HepG2 (cell line): ENCODE measurements around the gene HSD11B1L. TPM values are rescaled to one million over a fixed set of nuclear protein-coding genes. Genes with fewer than 3 reads are reported as not detected.

Experiments
- ATAC-seq: fragments of 200-7000 bp; cut with Tn5 transposase; 3 replicates; pipeline ENCODE4 v1.9.1; 2020; ENCODE audit warnings: mild to moderate bottlenecking, moderate library complexity
- BruUV-seq: library from RNA; stranded (reverse); fragments of 400-500 nt; replicated peaks from 2 replicates; lab custom pipeline; 2021; lab: Mats Ljungman, UMichigan
- CTCF ChIA-PET: fragments of 300-600 bp; formaldehyde crosslinking; extraction: SDS; loops from one replicate; lab custom pipeline; 2021; ENCODE audit warnings: low total read pairs, inconsistent platforms, low intra/inter-chr PET ratio; lab: Yijun Ruan, JAX
- POLR2A ChIA-PET: fragments of 350-600 bp; sonication (Branson Sonifier 250); formaldehyde crosslinking; loops from one replicate; lab custom pipeline; 2020; ENCODE audit warnings: antibody characterized with exemption, inconsistent platforms; lab: Yijun Ruan, JAX
- DNase-seq: peaks from one replicate; pipeline ENCODE4 v3.0.0-alpha.2; 2015; ENCODE audit warnings: low spot score
- FAIRE-seq: peaks from 3 replicates; lab custom pipeline; 2011; peaks lifted over from hg19 to GRCh38; lab: Jason Lieb, UNC
- H2AFZ ChIP-seq: one replicate; pipeline ENCODE4 v1.6.1; 2011; ENCODE audit warnings: low read length, inconsistent platforms
- H3K27ac ChIP-seq: fragments of 300-600 bp; 3 replicates; pipeline ENCODE4 v1.8.0; 2011; ENCODE audit warnings: mixed run types, mild to moderate bottlenecking, mixed read lengths, low read length, inconsistent platforms; ENCODE audit not compliant: insufficient read depth; ENCODE audit errors: extremely low read length
- H3K27me3 ChIP-seq, 2 experiments: fragments of 200-600 bp in 1 of 2; 2 replicates in 1 of 2; 3 replicates in 1 of 2; pipeline versions ENCODE4 v1.6.0 to v1.8.0; 2011; ENCODE audit warnings: low read length in 2 of 2, mild to moderate bottlenecking in 2 of 2, moderate library complexity in 2 of 2, inconsistent platforms in 1 of 2; ENCODE audit not compliant: insufficient read depth in 2 of 2, control insufficient read depth in 1 of 2
- H3K36me3 ChIP-seq, 2 experiments: fragments of 200-600 bp in 1 of 2; replicated peaks in 1 of 2; 2 replicates in 1 of 2; 3 replicates in 1 of 2; pipeline versions ENCODE4 v1.5.1 to v1.8.0; 2011; ENCODE audit warnings: low read length in 2 of 2, inconsistent platforms in 1 of 2; ENCODE audit not compliant: insufficient read depth in 2 of 2, control insufficient read depth in 1 of 2
- H3K4me1 ChIP-seq: 2 replicates; pipeline ENCODE4 v1.5.1; 2012; ENCODE audit warnings: low read length, inconsistent platforms; ENCODE audit not compliant: insufficient read depth
- H3K4me2 ChIP-seq: 2 replicates; pipeline ENCODE4 v1.6.0; 2011; ENCODE audit warnings: low read depth, low read length, inconsistent platforms
- H3K4me3 ChIP-seq, 3 experiments: fragments of 200-600 bp in 1 of 3; sonication (generic), shearing (Covaris generic) in 1 of 3; replicated peaks in 1 of 3; 2 replicates each; pipeline ENCODE4 v1.5.1; 2011 to 2016; ENCODE audit warnings: low read length in 3 of 3, inconsistent platforms in 2 of 3, low read depth in 2 of 3, mild to moderate bottlenecking in 2 of 3, control low read depth in 1 of 3, mixed read lengths in 1 of 3; ENCODE audit not compliant: insufficient read depth in 1 of 3
- H3K79me2 ChIP-seq: one replicate; pipeline ENCODE4 v1.6.1; 2011; ENCODE audit warnings: low read length, inconsistent platforms; ENCODE audit not compliant: insufficient read depth
- H3K9ac ChIP-seq: 2 replicates; pipeline ENCODE4 v1.6.0; 2011; ENCODE audit warnings: mild to moderate bottlenecking, low read depth, low read length, inconsistent platforms; ENCODE audit not compliant: insufficient read depth
- H3K9me3 ChIP-seq: 2 replicates; pipeline ENCODE4 v1.5.1; 2012; ENCODE audit warnings: mild to moderate bottlenecking, low read length
- H4K20me1 ChIP-seq: 2 replicates; pipeline ENCODE4 v1.6.0; 2011; ENCODE audit warnings: inconsistent platforms, mild to moderate bottlenecking, low read length, moderate library complexity; ENCODE audit not compliant: insufficient read depth
- ATF7-NPFF ChIP-seq: sonication (generic); formaldehyde crosslinking; IDR thresholded peaks from 2 replicates; pipeline ENCODE4 v1.8.1; 2023; ENCODE audit warnings: mild to moderate bottlenecking, low read depth, missing genetic modification reagents, moderate library complexity
- ERF ChIP-seq: IDR thresholded peaks from 2 replicates; pipeline ENCODE4 v1.6.1; 2018; ENCODE audit warnings: missing biosample characterization, missing genetic modification reagents
- HIVEP1 ChIP-seq: sonication (generic); formaldehyde crosslinking; IDR thresholded peaks from 2 replicates; pipeline ENCODE4 v1.4.0; 2020; ENCODE audit warnings: mild to moderate bottlenecking, missing genetic modification reagents
- HNF1A ChIP-seq, 2 experiments: sonication (generic) in 1 of 2; formaldehyde crosslinking in 1 of 2; IDR thresholded peaks; 2 replicates each; pipeline versions ENCODE4 v1.4.0 to v1.6.1; 2016 to 2020; ENCODE audit warnings: borderline replicate concordance in 1 of 2, low read depth in 1 of 2, mild to moderate bottlenecking in 1 of 2, missing genetic modification reagents in 1 of 2
- KAT2B ChIP-seq: fragments of 150-350 bp; IDR thresholded peaks from 2 replicates; pipeline ENCODE4 v1.6.1; 2014; ENCODE audit warnings: low read depth, low read length, borderline replicate concordance
- KDM1A ChIP-seq: IDR thresholded peaks from 2 replicates; pipeline ENCODE4 v1.6.1; 2016; ENCODE audit warnings: missing compliant biosample characterization
- PBX3 ChIP-seq: sonication (generic); formaldehyde crosslinking; IDR thresholded peaks from 2 replicates; pipeline ENCODE4 v1.8.1; 2023; ENCODE audit warnings: missing genetic modification reagents, inconsistent platforms, borderline replicate concordance
- REXO4 ChIP-seq: sonication (generic); formaldehyde crosslinking; IDR thresholded peaks from 2 replicates; pipeline ENCODE4 v1.8.0; 2022; ENCODE audit warnings: missing genetic modification reagents, mild to moderate bottlenecking, borderline replicate concordance
- RXRA ChIP-seq: sonication (generic); formaldehyde crosslinking; IDR thresholded peaks from 2 replicates; pipeline ENCODE4 v1.5.1; 2020; ENCODE audit warnings: missing genetic modification reagents
- ZNF597 ChIP-seq: sonication (generic); formaldehyde crosslinking; IDR thresholded peaks from 2 replicates; pipeline ENCODE4 v1.5.0; 2020; ENCODE audit warnings: missing genetic modification reagents
- ZNF687 ChIP-seq: sonication (generic); formaldehyde crosslinking; IDR thresholded peaks from 2 replicates; pipeline ENCODE4 v1.5.1; 2020; ENCODE audit warnings: mild to moderate bottlenecking, missing genetic modification reagents, moderate library complexity
- WGBS: methylation state at CpG from one replicate; pipeline ENCODE4 v1.1.6; 2017; ENCODE audit warnings: low lambda C conversion rate; 5-methylcytosine and 5-hydroxymethylcytosine counted together
- in situ Hi-C: cut with HindIII; loops from 2 replicates; pipeline ENCODE4 v1.10.0; 2017; ENCODE audit warnings: low pct_unique_long_range_greater_than_20kb; ENCODE audit not compliant: extremely low pct_ligation_motif_present
- intact Hi-C: fragments of 100-400 bp; cut with micrococcal nuclease; formaldehyde crosslinking; loops from one replicate; pipeline ENCODE4 v1.10.0; 2022; ENCODE audit not compliant: unreplicated experiment
- polyA plus RNA-seq, 8 experiments: library from polyadenylated mRNA; depleted of rRNA in 3 of 8; stranded (reverse) in 7 of 8; unstranded in 1 of 8; fragments of >200 nt; fragmentation: Illumina TruSeq in 4 of 8; extraction: Trizol in 4 of 8; gene quantifications; 2 replicates each; pipeline versions ENCODE4 v1.2.1 to v1.2.3, GENCODE V29; 2011 to 2016; ENCODE audit warnings: low read depth in 4 of 8, missing spikeins in 1 of 8, mixed read lengths in 1 of 8; ENCODE audit not compliant: insufficient read depth in 1 of 8
- total RNA-seq, 5 experiments: library from RNA; depleted of rRNA; stranded (reverse); fragments of >200 nt; fragmentation: Illumina TruSeq; extraction: Trizol; gene quantifications; 2 replicates each; pipeline ENCODE4 v1.2.3, GENCODE V29; 2016; ENCODE audit warnings: low read depth in 1 of 5

Gene HSD11B1L
- total and polyA plus RNA-seq, 2 of the 13 experiments (the other 11 are each of a cell fraction or from before 2014, with no cell fraction given) = 2.8 to 3.9 TPM

GRCh38 chr19:5713228-5713627, 32.4 kb downstream of the HSD11B1L start:
- intact Hi-C loops = no loop called here
- no peak for ATAC-seq
- no peak for FAIRE-seq
- Histone ChIP-seq H3K36me3 (peaks cover 34 to 69% of the 10 kb centered on the region in 2 experiments), H3K27me3 (no peaks in the 10 kb centered on the region), H3K9me3 (no peaks in the 10 kb centered on the region), H3K27ac (no peak overlapping the region)
- in situ Hi-C loops = no loop called here
- TF ChIP-seq ERF = no peak
- no peak for TF ChIP-seq ZNF687 (CRISPR knock-in tag)
- no peak for TF ChIP-seq ATF7-NPFF
- TF ChIP-seq HIVEP1 = no peak
- TF ChIP-seq HNF1A (IDR thresholded peaks at IDR 0.05; ENCODE audit: low read depth) = no peak
- TF ChIP-seq HNF1A (CRISPR knock-in tag; IDR thresholded peaks at IDR 0.05; ENCODE audit: borderline replicate concordance) = no peak
- TF ChIP-seq ZNF597 (CRISPR knock-in tag) = no peak
- TF ChIP-seq RXRA (CRISPR knock-in tag) = no peak
- TF ChIP-seq KAT2B = no peak
- TF ChIP-seq KDM1A (CRISPR knock-in tag) = no peak
- TF ChIP-seq PBX3 = no peak
- TF ChIP-seq REXO4 = no peak
- TF ChIP-seq, all 625 proteins: peak for 0
- Histone ChIP-seq H3K4me2 (no peak overlapping the region), H2AFZ (no peak overlapping the region), H3K79me2 (peaks cover 32% of the 10 kb centered on the region), H4K20me1 (peaks cover 24% of the 10 kb centered on the region), H3K4me3 (no peak overlapping the region), H3K9ac (no peak overlapping the region), H3K4me1 (peaks cover 34% of the 10 kb centered on the region)
- DNase-seq = no peak
- no TSS peak for BruUV-seq
- POLR2A ChIA-PET = interaction anchor here (3.4 kb wide), 1 partner anchor 23 kb away, joined by 13 read pairs; the partner anchor contains the start of gene RPL36
- CTCF ChIA-PET = no interaction called here
- WGBS = 96% methylated on average over 6 of the region's 9 CpGs
